HEK293 (cell line): ENCODE measurements around the gene DBI.

Source experiments
- CTCF ChIA-PET: fragments of 350-600 bp; formaldehyde crosslinking; extraction: SDS; loops from one replicate; lab custom pipeline; 2021; ENCODE audit warnings: antibody characterized with exemption; lab: Yijun Ruan, JAX
- POLR2A ChIA-PET: fragments of 300-600 bp; formaldehyde crosslinking; extraction: SDS; loops from one replicate; lab custom pipeline; 2020; ENCODE audit warnings: antibody characterized with exemption, inconsistent platforms; lab: Yijun Ruan, JAX
- H3K27ac ChIP-seq: fragments of 200-500 bp; sonication (Bioruptor generic); 2 replicates; pipeline ENCODE4 v1.5.1; 2014; ENCODE audit warnings: low read depth, low read length, control low read depth, inconsistent platforms; ENCODE audit errors: extremely low read depth
- H3K36me3 ChIP-seq, 2 experiments: fragments of 200-500 bp in 1 of 2; sonication (Bioruptor generic) in 1 of 2; 1 replicate in 1 of 2; 2 replicates in 1 of 2; pipeline ENCODE4 v1.5.1; 2014 to 2017; ENCODE audit warnings: inconsistent platforms in 2 of 2, low read length in 2 of 2; ENCODE audit not compliant: control insufficient read depth in 2 of 2, insufficient read depth in 1 of 2
- H3K4me1 ChIP-seq: fragments of 200-500 bp; sonication (Bioruptor generic); 2 replicates; pipeline ENCODE4 v1.5.1; 2014; ENCODE audit warnings: mild to moderate bottlenecking, low read length, inconsistent platforms; ENCODE audit not compliant: control insufficient read depth, insufficient read depth
- H3K4me3 ChIP-seq: 2 replicates; pipeline ENCODE4 v1.5.1; 2011; ENCODE audit warnings: low read depth, mild to moderate bottlenecking, control low read depth, low read length, moderate library complexity
- H3K9me3 ChIP-seq: fragments of 200-500 bp; sonication (Bioruptor generic); 2 replicates; pipeline ENCODE4 v1.5.1; 2014; ENCODE audit warnings: low read depth, low read length, inconsistent platforms; ENCODE audit not compliant: control insufficient read depth, insufficient read depth
- BCL11A ChIP-seq: fragments of 450-650 bp; formaldehyde crosslinking; IDR thresholded peaks from 2 replicates; pipeline ENCODE4 v1.5.1; 2016; ENCODE audit warnings: low read depth, missing biosample characterization, missing genetic modification characterization
- ZBTB1 ChIP-seq: fragments of 450-650 bp; formaldehyde crosslinking; IDR thresholded peaks from 2 replicates; pipeline ENCODE4 v1.5.1; 2016; ENCODE audit warnings: missing biosample characterization, missing genetic modification characterization
- ZNF266 ChIP-seq: fragments of 450-650 bp; formaldehyde crosslinking; IDR thresholded peaks from 2 replicates; pipeline ENCODE4 v1.5.1; 2016; ENCODE audit warnings: missing biosample characterization, missing genetic modification characterization, low read depth
- ZNF37A ChIP-seq: fragments of 450-650 bp; IDR thresholded peaks from 2 replicates; pipeline ENCODE4 v1.5.1; 2018; ENCODE audit warnings: missing biosample characterization, missing genetic modification characterization
- ZNF544 ChIP-seq: fragments of 450-650 bp; formaldehyde crosslinking; IDR thresholded peaks from 2 replicates; pipeline ENCODE4 v1.5.0; 2017; ENCODE audit warnings: missing biosample characterization, missing genetic modification characterization
- ZNF623 ChIP-seq: fragments of 450-650 bp; formaldehyde crosslinking; IDR thresholded peaks from 2 replicates; pipeline ENCODE4 v1.5.1; 2016; ENCODE audit warnings: missing biosample characterization, missing genetic modification characterization
- ZNF707 ChIP-seq: fragments of 450-650 bp; formaldehyde crosslinking; IDR thresholded peaks from 2 replicates; pipeline ENCODE4 v1.5.1; 2016; ENCODE audit warnings: missing biosample characterization, missing genetic modification characterization
- TF ChIP-seq, protein P1 (sequence below): fragments of 450-650 bp; formaldehyde crosslinking; IDR thresholded peaks from 2 replicates; pipeline ENCODE4 v1.5.1; 2016; ENCODE audit warnings: missing biosample characterization, missing genetic modification characterization
- TF ChIP-seq, protein P2 (sequence below): fragments of 450-650 bp; formaldehyde crosslinking; IDR thresholded peaks from 2 replicates; pipeline ENCODE4 v1.5.1; 2017; ENCODE audit warnings: missing biosample characterization, missing genetic modification characterization
- TF ChIP-seq, protein P3 (sequence below): fragments of 450-650 bp; formaldehyde crosslinking; IDR thresholded peaks from 2 replicates; pipeline ENCODE4 v1.5.1; 2016; ENCODE audit warnings: missing biosample characterization, missing genetic modification characterization, low read depth
- TF ChIP-seq, protein P4 (sequence below): fragments of 450-650 bp; formaldehyde crosslinking; IDR thresholded peaks from 2 replicates; pipeline ENCODE4 v1.5.1; 2016; ENCODE audit warnings: missing biosample characterization, missing genetic modification characterization
- TF ChIP-seq, protein P5 (sequence below): fragments of 450-650 bp; formaldehyde crosslinking; IDR thresholded peaks from 2 replicates; pipeline ENCODE4 v1.5.1; 2016; ENCODE audit warnings: missing biosample characterization, missing genetic modification characterization, borderline replicate concordance
- TF ChIP-seq, protein P6 (sequence below): fragments of 450-650 bp; formaldehyde crosslinking; IDR thresholded peaks from 2 replicates; pipeline ENCODE4; 2016; ENCODE audit warnings: missing biosample characterization, missing genetic modification characterization
- TF ChIP-seq, protein P7 (sequence below): fragments of 450-650 bp; formaldehyde crosslinking; IDR thresholded peaks from 2 replicates; pipeline ENCODE4 v1.5.1; 2016; ENCODE audit warnings: missing biosample characterization, missing genetic modification characterization

Gene DBI

DNA sequence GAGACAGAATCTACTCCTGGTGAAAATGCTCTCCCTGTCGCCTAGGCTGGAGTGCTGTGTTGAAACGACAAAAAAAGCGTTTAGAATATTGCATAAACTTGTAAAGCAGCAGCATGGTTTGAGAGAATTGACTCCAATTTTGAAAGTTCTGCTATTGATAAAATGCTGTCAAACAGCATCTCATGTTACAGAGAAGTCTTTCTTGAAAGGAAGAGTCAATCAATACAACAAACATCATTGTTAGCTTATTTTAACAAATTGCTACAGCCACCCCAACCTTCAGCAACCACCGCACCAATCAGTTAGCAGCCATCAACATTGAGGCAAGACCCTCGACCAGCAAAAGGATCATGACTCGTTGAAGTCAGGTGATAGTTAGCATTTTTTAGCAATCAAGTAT, 7.0 kb upstream of the DBI start:
- no peak for TF ChIP-seq ZNF707 (tag by site-specific recombination)
- TF ChIP-seq, protein P1, sequence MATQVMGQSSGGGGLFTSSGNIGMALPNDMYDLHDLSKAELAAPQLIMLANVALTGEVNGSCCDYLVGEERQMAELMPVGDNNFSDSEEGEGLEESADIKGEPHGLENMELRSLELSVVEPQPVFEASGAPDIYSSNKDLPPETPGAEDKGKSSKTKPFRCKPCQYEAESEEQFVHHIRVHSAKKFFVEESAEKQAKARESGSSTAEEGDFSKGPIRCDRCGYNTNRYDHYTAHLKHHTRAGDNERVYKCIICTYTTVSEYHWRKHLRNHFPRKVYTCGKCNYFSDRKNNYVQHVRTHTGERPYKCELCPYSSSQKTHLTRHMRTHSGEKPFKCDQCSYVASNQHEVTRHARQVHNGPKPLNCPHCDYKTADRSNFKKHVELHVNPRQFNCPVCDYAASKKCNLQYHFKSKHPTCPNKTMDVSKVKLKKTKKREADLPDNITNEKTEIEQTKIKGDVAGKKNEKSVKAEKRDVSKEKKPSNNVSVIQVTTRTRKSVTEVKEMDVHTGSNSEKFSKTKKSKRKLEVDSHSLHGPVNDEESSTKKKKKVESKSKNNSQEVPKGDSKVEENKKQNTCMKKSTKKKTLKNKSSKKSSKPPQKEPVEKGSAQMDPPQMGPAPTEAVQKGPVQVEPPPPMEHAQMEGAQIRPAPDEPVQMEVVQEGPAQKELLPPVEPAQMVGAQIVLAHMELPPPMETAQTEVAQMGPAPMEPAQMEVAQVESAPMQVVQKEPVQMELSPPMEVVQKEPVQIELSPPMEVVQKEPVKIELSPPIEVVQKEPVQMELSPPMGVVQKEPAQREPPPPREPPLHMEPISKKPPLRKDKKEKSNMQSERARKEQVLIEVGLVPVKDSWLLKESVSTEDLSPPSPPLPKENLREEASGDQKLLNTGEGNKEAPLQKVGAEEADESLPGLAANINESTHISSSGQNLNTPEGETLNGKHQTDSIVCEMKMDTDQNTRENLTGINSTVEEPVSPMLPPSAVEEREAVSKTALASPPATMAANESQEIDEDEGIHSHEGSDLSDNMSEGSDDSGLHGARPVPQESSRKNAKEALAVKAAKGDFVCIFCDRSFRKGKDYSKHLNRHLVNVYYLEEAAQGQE (tag by site-specific recombination): no peak
- no peak for TF ChIP-seq ZNF544 (tag by site-specific recombination)
- Histone ChIP-seq H3K27ac (no peak overlapping the region), H3K36me3 (no peaks in the 10 kb centered on the region), H3K4me1 (no peaks in the 10 kb centered on the region), H3K9me3 (no peaks in the 10 kb centered on the region), H3K4me3 (no peak overlapping the region)
- ChIA-PET CTCF (interaction anchor here (1.0 kb wide), 1 partner anchor 11 kb away, joined by 3 read pairs; no protein-coding TSS in a partner anchor), POLR2A (interaction anchor here (0.7 kb wide), 2 partner anchors 29 to 37 kb away, joined by 4 to 10 read pairs; no protein-coding TSS in a partner anchor)

DNA sequence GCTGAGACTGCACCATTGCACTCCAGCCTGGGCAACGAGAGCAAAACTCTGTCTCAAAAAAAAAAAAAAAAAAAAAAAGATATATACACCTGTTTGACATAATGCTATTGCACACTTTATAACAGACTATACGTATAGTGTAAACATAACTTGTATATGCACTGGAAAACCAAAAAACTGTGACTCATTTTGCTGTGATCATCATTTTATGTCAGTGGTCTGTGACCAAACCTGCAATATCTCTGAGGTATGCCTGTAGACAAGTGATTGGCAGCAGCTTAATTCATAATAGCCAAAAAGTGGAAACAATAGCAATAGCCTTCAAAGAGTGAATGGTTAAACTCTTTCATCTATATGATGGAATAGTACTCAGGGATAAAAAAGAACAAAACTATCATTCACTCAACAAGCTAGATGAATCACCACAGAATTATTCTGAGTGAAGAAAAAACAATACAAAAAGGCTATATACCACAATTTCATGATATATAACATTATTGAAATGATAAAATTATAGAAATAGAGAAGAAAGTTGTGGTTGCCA, 6.3 kb upstream of the DBI start:
- Histone ChIP-seq H3K27ac (no peak overlapping the region), H3K4me3 (no peak overlapping the region), H3K4me1 (no peaks in the 10 kb centered on the region), H3K9me3 (no peaks in the 10 kb centered on the region), H3K36me3 (no peaks in the 10 kb centered on the region)
- no peak for TF ChIP-seq ZNF623 (tag by site-specific recombination)
- TF ChIP-seq, protein P2, sequence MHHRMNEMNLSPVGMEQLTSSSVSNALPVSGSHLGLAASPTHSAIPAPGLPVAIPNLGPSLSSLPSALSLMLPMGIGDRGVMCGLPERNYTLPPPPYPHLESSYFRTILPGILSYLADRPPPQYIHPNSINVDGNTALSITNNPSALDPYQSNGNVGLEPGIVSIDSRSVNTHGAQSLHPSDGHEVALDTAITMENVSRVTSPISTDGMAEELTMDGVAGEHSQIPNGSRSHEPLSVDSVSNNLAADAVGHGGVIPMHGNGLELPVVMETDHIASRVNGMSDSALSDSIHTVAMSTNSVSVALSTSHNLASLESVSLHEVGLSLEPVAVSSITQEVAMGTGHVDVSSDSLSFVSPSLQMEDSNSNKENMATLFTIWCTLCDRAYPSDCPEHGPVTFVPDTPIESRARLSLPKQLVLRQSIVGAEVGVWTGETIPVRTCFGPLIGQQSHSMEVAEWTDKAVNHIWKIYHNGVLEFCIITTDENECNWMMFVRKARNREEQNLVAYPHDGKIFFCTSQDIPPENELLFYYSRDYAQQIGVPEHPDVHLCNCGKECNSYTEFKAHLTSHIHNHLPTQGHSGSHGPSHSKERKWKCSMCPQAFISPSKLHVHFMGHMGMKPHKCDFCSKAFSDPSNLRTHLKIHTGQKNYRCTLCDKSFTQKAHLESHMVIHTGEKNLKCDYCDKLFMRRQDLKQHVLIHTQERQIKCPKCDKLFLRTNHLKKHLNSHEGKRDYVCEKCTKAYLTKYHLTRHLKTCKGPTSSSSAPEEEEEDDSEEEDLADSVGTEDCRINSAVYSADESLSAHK (tag by site-specific recombination): no peak
- TF ChIP-seq ZNF37A (tag by site-specific recombination): no peak
- CTCF ChIA-PET: no interaction called here
- POLR2A ChIA-PET: interaction anchor here (0.7 kb wide), 2 partner anchors 29 to 36 kb away, joined by 4 to 10 read pairs; no protein-coding TSS in a partner anchor

DNA sequence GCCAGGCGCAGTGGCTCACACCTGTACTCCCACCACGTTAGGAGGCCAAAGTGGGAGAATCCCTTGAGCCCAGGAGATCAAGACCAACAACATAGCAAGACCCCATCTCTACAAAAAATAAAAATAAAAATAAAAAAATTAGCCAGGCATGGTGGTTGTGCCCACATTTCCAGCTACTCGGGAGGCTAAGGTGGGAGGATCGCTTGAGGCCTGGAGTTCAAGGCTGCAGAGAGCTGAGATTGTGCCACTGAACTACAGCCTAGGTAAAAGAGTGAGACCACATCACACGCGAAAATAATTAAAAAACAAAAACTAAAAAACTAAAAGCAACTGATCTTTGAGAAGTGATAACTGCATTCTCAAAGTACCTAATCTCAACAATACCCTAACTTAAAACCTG, 2.0 kb upstream of the DBI start:
- Histone ChIP-seq H3K4me3 (no peak overlapping the region), H3K36me3 (peaks cover 6 to 18% of the 10 kb centered on the region in 2 experiments; a peak in 2 of 3 replicates), H3K9me3 (no peaks in the 10 kb centered on the region), H3K4me1 (no peaks in the 10 kb centered on the region; the same call in 1 of the 2 replicates), H3K27ac (no peak overlapping the region)
- ChIA-PET CTCF (no interaction called here), POLR2A (interaction anchor here (0.6 kb wide), 1 partner anchor 28 kb away, joined by 3 read pairs; no protein-coding TSS in a partner anchor)
- no peak for TF ChIP-seq ZBTB1 (tag by site-specific recombination)
- TF ChIP-seq, protein P3, sequence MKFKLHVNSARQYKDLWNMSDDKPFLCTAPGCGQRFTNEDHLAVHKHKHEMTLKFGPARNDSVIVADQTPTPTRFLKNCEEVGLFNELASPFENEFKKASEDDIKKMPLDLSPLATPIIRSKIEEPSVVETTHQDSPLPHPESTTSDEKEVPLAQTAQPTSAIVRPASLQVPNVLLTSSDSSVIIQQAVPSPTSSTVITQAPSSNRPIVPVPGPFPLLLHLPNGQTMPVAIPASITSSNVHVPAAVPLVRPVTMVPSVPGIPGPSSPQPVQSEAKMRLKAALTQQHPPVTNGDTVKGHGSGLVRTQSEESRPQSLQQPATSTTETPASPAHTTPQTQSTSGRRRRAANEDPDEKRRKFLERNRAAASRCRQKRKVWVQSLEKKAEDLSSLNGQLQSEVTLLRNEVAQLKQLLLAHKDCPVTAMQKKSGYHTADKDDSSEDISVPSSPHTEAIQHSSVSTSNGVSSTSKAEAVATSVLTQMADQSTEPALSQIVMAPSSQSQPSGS: no peak
- TF ChIP-seq, protein P4, sequence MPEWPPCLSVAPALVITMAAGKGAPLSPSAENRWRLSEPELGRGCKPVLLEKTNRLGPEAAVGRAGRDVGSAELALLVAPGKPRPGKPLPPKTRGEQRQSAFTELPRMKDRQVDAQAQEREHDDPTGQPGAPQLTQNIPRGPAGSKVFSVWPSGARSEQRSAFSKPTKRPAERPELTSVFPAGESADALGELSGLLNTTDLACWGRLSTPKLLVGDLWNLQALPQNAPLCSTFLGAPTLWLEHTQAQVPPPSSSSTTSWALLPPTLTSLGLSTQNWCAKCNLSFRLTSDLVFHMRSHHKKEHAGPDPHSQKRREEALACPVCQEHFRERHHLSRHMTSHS: no peak
- no peak for TF ChIP-seq BCL11A (tag by site-specific recombination)
- TF ChIP-seq, protein P5, sequence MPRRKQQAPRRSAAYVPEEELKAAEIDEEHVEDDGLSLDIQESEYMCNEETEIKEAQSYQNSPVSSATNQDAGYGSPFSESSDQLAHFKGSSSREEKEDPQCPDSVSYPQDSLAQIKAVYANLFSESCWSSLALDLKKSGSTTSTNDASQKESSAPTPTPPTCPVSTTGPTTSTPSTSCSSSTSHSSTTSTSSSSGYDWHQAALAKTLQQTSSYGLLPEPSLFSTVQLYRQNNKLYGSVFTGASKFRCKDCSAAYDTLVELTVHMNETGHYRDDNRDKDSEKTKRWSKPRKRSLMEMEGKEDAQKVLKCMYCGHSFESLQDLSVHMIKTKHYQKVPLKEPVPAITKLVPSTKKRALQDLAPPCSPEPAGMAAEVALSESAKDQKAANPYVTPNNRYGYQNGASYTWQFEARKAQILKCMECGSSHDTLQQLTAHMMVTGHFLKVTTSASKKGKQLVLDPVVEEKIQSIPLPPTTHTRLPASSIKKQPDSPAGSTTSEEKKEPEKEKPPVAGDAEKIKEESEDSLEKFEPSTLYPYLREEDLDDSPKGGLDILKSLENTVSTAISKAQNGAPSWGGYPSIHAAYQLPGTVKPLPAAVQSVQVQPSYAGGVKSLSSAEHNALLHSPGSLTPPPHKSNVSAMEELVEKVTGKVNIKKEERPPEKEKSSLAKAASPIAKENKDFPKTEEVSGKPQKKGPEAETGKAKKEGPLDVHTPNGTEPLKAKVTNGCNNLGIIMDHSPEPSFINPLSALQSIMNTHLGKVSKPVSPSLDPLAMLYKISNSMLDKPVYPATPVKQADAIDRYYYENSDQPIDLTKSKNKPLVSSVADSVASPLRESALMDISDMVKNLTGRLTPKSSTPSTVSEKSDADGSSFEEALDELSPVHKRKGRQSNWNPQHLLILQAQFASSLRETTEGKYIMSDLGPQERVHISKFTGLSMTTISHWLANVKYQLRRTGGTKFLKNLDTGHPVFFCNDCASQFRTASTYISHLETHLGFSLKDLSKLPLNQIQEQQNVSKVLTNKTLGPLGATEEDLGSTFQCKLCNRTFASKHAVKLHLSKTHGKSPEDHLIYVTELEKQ (tag by site-specific recombination): no peak
- TF ChIP-seq, protein P6, sequence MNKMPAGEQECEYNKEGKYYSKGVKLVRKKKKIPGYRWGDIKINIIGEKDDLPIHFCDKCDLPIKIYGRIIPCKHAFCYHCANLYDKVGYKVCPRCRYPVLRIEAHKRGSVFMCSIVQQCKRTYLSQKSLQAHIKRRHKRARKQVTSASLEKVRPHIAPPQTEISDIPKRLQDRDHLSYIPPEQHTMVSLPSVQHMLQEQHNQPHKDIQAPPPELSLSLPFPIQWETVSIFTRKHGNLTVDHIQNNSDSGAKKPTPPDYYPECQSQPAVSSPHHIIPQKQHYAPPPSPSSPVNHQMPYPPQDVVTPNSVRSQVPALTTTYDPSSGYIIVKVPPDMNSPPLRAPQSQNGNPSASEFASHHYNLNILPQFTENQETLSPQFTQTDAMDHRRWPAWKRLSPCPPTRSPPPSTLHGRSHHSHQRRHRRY (tag by site-specific recombination): no peak
- no peak for TF ChIP-seq ZNF266 (tag by site-specific recombination)
- TF ChIP-seq, protein P7, sequence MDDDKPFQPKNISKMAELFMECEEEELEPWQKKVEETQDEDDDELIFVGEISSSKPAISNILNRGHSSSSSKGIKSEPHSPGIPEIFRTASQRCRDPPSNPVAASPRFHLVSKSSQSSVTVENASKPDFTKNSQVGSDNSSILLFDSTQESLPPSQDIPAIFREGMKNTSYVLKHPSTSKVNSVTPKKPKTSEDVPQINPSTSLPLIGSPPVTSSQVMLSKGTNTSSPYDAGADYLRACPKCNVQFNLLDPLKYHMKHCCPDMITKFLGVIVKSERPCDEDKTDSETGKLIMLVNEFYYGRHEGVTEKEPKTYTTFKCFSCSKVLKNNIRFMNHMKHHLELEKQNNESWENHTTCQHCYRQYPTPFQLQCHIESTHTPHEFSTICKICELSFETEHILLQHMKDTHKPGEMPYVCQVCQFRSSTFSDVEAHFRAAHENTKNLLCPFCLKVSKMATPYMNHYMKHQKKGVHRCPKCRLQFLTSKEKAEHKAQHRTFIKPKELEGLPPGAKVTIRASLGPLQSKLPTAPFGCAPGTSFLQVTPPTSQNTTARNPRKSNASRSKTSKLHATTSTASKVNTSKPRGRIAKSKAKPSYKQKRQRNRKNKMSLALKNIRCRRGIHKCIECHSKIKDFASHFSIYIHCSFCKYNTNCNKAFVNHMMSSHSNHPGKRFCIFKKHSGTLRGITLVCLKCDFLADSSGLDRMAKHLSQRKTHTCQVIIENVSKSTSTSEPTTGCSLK: no peak
